ENCODE data around the gene ZNF597.

The ZNF597 gene

GRCh38 chr16:3467921-3468320 lies 24.6 kb upstream of the ZNF597 start:
- peak overlapping the region; percentile 44 for H3K27ac Mint-ChIP-seq
- peaks cover 51% of the 10 kb centered on the region for H3K4me1 Mint-ChIP-seq (ENCODE audit: low read depth)
- H3K4me3 Mint-ChIP-seq = no peak overlapping the region
- no peaks in the 10 kb centered on the region for H3K27me3 Mint-ChIP-seq
- intact Hi-C loops (cut with micrococcal nuclease) = no loop called here
- H3K36me3 Mint-ChIP-seq (ENCODE audit: low read depth) = peaks cover 80% of the 10 kb centered on the region
- H3K9me3 Mint-ChIP-seq = no peaks in the 10 kb centered on the region

DNA sequence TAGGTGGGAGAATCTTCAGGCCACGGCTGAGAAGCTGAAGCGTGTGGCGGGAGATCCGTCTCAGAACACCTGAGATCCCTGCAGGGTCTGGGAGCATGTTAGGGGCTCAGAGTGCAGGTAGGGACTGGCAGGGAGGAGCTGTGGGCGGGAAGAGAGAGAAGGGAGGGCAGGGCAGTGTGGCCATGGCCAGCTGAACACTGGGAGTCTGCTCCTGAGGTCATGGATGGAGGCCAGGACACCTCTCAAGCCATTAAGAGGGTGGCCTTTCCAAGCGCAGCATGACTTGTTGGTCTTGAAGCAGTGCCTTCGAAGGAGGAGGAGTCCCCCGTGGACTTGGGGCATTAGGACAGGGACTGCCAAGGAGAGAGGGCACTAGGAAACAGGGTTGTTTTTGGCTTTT lies 23.9 kb upstream of the ZNF597 start:
- H3K4me1 Mint-ChIP-seq (ENCODE audit: low read depth) = peaks cover 56% of the 10 kb centered on the region
- peaks cover 73% of the 10 kb centered on the region for H3K36me3 Mint-ChIP-seq (ENCODE audit: low read depth)
- no peak overlapping the region for H3K4me3 Mint-ChIP-seq

GRCh38 chr16:3465911-3466584 lies 22.7 kb upstream of the ZNF597 start:
- no peak overlapping the region for H3K27ac Mint-ChIP-seq
- peaks cover 61% of the 10 kb centered on the region for H3K36me3 Mint-ChIP-seq (ENCODE audit: low read depth)
- no peaks in the 10 kb centered on the region for H3K9me3 Mint-ChIP-seq
- no peak overlapping the region for H3K4me3 Mint-ChIP-seq
- H3K4me1 Mint-ChIP-seq (ENCODE audit: low read depth) = peaks cover 65% of the 10 kb centered on the region
- intact Hi-C loops (cut with micrococcal nuclease) = no loop called here
- H3K27me3 Mint-ChIP-seq = no peaks in the 10 kb centered on the region

More for the DNA sequence above, 23.9 kb upstream of the ZNF597 start:
- intact Hi-C loops (cut with micrococcal nuclease) = no loop called here
- H3K9me3 Mint-ChIP-seq = no peaks in the 10 kb centered on the region
- no peaks in the 10 kb centered on the region for H3K27me3 Mint-ChIP-seq
- peak overlapping the region; percentile 25 for H3K27ac Mint-ChIP-seq

GRCh38 chr16:3465301-3465700 lies 22.0 kb upstream of the ZNF597 start:
- intact Hi-C loops (cut with micrococcal nuclease) = no loop called here
- Mint-ChIP-seq H3K4me1 (ENCODE audit: low read depth) (peaks cover 72% of the 10 kb centered on the region), H3K27ac (peak overlapping the region; percentile 58), H3K9me3 (no peaks in the 10 kb centered on the region), H3K4me3 (no peak overlapping the region), H3K36me3 (ENCODE audit: low read depth) (peaks cover 54% of the 10 kb centered on the region), H3K27me3 (no peaks in the 10 kb centered on the region)

GRCh38 chr16:3461151-3461550 lies 17.8 kb upstream of the ZNF597 start:
- peak overlapping the region; percentile 61 for H3K27ac Mint-ChIP-seq
- peaks cover 65% of the 10 kb centered on the region for H3K4me1 Mint-ChIP-seq (ENCODE audit: low read depth)
- H3K27me3 Mint-ChIP-seq = no peaks in the 10 kb centered on the region
- no peak overlapping the region for H3K4me3 Mint-ChIP-seq
- H3K36me3 Mint-ChIP-seq (ENCODE audit: low read depth) = peaks cover 25% of the 10 kb centered on the region
- no peaks in the 10 kb centered on the region for H3K9me3 Mint-ChIP-seq
- intact Hi-C loops (cut with micrococcal nuclease) = no loop called here

DNA sequence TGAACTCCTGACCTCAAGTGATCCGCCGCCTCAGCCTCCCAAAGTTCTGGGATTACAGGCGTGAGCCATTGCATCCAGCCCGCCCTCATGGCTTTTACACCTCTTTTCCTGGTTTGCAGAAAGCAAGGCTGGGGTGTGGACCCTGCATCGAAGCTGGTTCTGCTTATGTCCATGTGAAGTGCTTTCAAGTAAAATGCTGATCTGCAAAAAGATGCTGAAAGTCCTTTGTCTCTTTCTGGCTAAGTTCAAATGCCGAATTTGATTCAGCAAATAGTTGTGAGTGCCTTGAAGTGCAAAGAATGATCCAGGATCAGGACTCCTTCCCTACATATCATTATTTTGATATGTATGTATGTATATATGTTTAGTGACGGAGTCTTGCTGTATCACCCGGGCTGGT lies 17.3 kb upstream of the ZNF597 start:
- H3K4me1 Mint-ChIP-seq (ENCODE audit: low read depth) = peaks cover 63% of the 10 kb centered on the region
- no peak overlapping the region for H3K4me3 Mint-ChIP-seq
- H3K27me3 Mint-ChIP-seq = no peaks in the 10 kb centered on the region
- H3K36me3 Mint-ChIP-seq (ENCODE audit: low read depth) = peaks cover 19% of the 10 kb centered on the region
- peak overlapping the region; percentile 61 for H3K27ac Mint-ChIP-seq
- H3K9me3 Mint-ChIP-seq = no peaks in the 10 kb centered on the region
- intact Hi-C loops (cut with micrococcal nuclease) = no loop called here

- Mint-ChIP-seq H3K27ac (no peak overlapping the region), H3K4me1 (ENCODE audit: low read depth) (peaks cover 59% of the 10 kb centered on the region), H3K4me3 (no peak overlapping the region), H3K9me3 (no peaks in the 10 kb centered on the region), H3K27me3 (no peaks in the 10 kb centered on the region), H3K36me3 (ENCODE audit: low read depth) (peaks cover 14% of the 10 kb centered on the region)
- intact Hi-C loops (cut with micrococcal nuclease) = no loop called here
Observed at GRCh38 chr16:3460121-3460520, 16.8 kb upstream of the ZNF597 start.

DNA sequence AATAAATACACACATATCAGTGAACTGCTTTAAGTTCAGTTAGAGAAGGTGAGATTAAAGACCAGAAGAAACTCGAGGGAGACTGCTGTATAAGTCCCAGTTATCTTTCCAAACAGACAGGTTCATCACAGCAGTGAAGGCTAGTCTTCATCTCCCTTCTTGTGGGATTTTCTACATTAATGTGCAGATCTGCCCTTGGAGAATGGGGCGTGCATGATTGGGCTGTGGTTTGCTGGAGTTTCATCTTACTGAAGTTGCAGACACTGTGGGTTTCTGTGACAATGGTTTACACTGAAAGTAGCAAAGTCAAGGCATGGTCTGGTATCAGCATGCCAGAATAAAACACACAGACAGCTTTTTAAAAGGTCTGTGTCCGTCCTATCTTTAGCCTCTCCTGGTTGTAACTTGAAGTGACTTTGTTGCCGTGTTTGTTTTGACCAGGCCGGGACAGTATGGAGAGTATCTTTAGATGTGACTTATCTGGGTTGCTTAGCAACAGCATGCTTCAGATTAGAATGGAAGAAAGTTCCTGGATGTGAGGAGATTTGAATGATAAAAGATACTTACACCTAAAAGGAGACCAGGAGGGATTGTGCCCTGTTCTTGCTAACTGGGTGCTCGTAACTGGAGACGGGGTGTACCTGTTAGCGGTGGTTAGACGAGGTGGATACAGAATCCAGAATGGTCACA lies 16.2 kb upstream of the ZNF597 start:
- Mint-ChIP-seq H3K27me3 (no peaks in the 10 kb centered on the region), H3K4me3 (peak overlapping the region; percentile 85), H3K4me1 (ENCODE audit: low read depth) (peaks cover 58% of the 10 kb centered on the region), H3K27ac (peak overlapping the region; percentile 85), H3K9me3 (no peaks in the 10 kb centered on the region), H3K36me3 (ENCODE audit: low read depth) (peaks cover 13% of the 10 kb centered on the region)
- intact Hi-C loops (cut with micrococcal nuclease) = loop anchor here (5.0 kb wide), 1 partner anchor 152 kb away; the partner anchor contains the start of genes TIGD7 and ZNF75A

GRCh38 chr16:3458852-3459361 lies 15.6 kb upstream of the ZNF597 start:
- Mint-ChIP-seq H3K27me3 (no peaks in the 10 kb centered on the region), H3K4me3 (peak overlapping the region; percentile 85), H3K4me1 (ENCODE audit: low read depth) (peaks cover 53% of the 10 kb centered on the region), H3K36me3 (ENCODE audit: low read depth) (peaks cover 13% of the 10 kb centered on the region), H3K27ac (peak overlapping the region; percentile 85), H3K9me3 (no peaks in the 10 kb centered on the region)
- intact Hi-C loops (cut with micrococcal nuclease) = loop anchor here (5.0 kb wide), 1 partner anchor 152 kb away; the partner anchor contains the start of genes TIGD7 and ZNF75A

DNA sequence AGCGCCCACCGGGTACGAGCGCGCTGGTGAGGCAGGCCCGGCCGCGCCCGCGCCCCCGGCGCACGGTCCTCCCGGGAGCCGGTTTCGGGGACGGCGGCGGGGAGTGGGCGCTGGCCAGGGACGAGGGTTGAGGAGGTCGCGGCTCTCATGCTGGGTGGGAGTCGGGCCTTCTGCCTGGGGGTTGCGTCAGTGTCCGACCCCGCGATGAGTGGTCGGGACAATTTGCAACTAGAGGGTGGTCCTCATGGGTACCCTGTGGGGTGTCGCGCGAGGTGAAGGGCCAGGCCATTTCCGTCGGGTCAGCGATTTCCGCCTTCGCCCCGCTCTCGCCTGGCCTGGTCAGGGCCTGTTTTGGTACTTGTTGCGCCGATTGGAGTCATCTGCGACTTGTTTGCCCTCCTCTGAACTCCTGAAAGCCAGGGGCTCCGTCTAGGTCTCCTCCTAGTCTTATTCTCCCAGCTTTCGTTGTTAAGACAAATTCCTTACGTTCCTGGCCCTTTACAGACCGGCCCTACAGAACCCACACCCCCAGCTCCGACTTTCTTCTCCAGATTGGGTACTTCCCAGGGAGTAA lies 15.1 kb upstream of the ZNF597 start:
- Mint-ChIP-seq H3K9me3 (no peaks in the 10 kb centered on the region), H3K27ac (peak overlapping the region; percentile 85), H3K27me3 (no peaks in the 10 kb centered on the region), H3K4me3 (peak overlapping the region; percentile 85), H3K36me3 (ENCODE audit: low read depth) (peaks cover 13% of the 10 kb centered on the region), H3K4me1 (ENCODE audit: low read depth) (peaks cover 52% of the 10 kb centered on the region)
- intact Hi-C loops (cut with micrococcal nuclease) = loop anchor here (5.0 kb wide), 1 partner anchor 151 kb away; the partner anchor contains the start of genes TIGD7 and ZNF75A

GRCh38 chr16:3457434-3458252 lies 14.3 kb upstream of the ZNF597 start:
- Mint-ChIP-seq H3K4me1 (ENCODE audit: low read depth) (peaks cover 52% of the 10 kb centered on the region), H3K9me3 (no peaks in the 10 kb centered on the region), H3K27me3 (no peaks in the 10 kb centered on the region), H3K4me3 (peak overlapping the region; percentile 74), H3K27ac (peak overlapping the region; percentile 85), H3K36me3 (ENCODE audit: low read depth) (peaks cover 15% of the 10 kb centered on the region)
- intact Hi-C loops (cut with micrococcal nuclease) = loop anchor here (1.0 to 5.0 kb wide), 4 partner anchors 43 to 193 kb away; partner anchors contain the start of genes TIGD7, ZNF174, ZNF75A and ZSCAN32

DNA sequence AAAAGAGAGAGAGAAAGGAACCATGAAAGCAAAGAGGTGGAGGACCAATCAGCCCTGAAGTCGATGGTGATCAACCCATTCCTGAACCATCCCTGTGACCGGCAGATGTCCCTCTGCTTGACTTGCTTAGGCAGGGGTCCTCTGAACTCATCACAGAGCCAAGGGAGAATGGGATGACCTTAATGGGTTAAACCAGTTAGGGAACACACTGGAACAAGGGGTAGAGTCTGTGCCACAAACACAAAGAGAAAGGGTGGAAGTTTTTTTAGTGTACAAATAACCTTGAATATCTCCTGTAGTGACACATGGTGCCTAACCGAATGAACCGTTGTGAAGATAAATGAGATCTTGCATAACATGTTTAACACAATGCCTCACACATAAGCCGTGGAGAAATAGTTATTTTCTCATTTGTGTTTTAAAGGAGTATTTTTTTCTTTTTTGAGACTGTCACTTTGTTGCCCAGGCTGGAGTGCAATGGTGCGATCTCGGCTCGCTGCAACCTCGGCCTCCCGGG lies 11.4 kb upstream of the ZNF597 start:
- Mint-ChIP-seq H3K27me3 (no peaks in the 10 kb centered on the region), H3K36me3 (ENCODE audit: low read depth) (peaks cover 35% of the 10 kb centered on the region)

DNA sequence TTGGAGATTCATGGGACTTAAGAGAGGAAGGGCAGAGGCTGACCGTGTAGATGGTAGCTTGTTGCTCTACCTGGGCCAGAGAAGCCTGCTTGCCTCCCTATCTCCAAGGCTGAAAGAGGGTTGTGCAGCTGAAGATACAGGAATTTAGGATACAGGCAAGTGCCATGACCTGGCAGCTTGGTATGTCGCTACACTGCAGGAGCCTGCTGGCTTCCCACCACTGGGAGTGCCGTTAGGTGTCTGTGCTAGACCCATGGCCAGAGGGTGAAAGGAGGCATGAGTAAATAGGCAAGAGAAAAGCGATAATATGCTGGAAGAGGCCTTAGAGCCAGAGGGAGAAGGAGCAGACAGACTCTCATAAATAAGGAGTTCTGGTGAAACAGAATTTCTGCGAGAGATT lies 10.8 kb upstream of the ZNF597 start:
- no peaks in the 10 kb centered on the region for H3K27me3 Mint-ChIP-seq
- peaks cover 37% of the 10 kb centered on the region for H3K36me3 Mint-ChIP-seq (ENCODE audit: low read depth)
- peaks cover 19% of the 10 kb centered on the region for H3K4me1 Mint-ChIP-seq (ENCODE audit: low read depth)
- no peaks in the 10 kb centered on the region for H3K9me3 Mint-ChIP-seq
- no peak overlapping the region for H3K4me3 Mint-ChIP-seq
- intact Hi-C loops (cut with micrococcal nuclease) = no loop called here
- H3K27ac Mint-ChIP-seq = no peak overlapping the region

More for the DNA sequence above, 11.4 kb upstream of the ZNF597 start:
- Mint-ChIP-seq H3K4me1 (ENCODE audit: low read depth) (peaks cover 25% of the 10 kb centered on the region), H3K9me3 (no peaks in the 10 kb centered on the region), H3K27ac (no peak overlapping the region), H3K4me3 (no peak overlapping the region)
- intact Hi-C loops (cut with micrococcal nuclease) = loop anchor here (5.0 kb wide), 1 partner anchor 147 kb away; the partner anchor contains the start of genes TIGD7 and ZNF75A

Measured in dendritic cell treated with granulocyte-macrophage colony-stimulating factor and Interleukin-4, amounts not matched to agents 40 ng/mL and 50 ng/mL, for 4 days (primary cell).